B cell (primary cell): ENCODE measurements around the gene PLCL1. TPM values are rescaled to one million over a fixed set of nuclear protein-coding genes. Genes with fewer than 3 reads are reported as not detected.
"Not testable (repeated sequence)": the region's sequence is repeated elsewhere in the genome, so short reads cannot be mapped to it uniquely, and the experiment has no call there.

Source experiments
- ATAC-seq: fragments of 200-7000 bp; cut with Tn5 transposase; one replicate; pipeline ENCODE4 v1.10.0; 2021; ENCODE audit warnings: low read depth, mild to moderate bottlenecking, moderate number of reproducible peaks, moderate library complexity
- CTCF ChIA-PET: fragments of 350-600 bp; sonication (Branson Sonifier 250); formaldehyde crosslinking; loops from one replicate; lab custom pipeline; 2021; ENCODE audit warnings: antibody characterized with exemption, inconsistent platforms; lab: Charles Lee
- POLR2A ChIA-PET: fragments of 350-600 bp; sonication (Branson Sonifier 250); formaldehyde crosslinking; loops from one replicate; lab custom pipeline; 2021; ENCODE audit warnings: antibody characterized with exemption; lab: Charles Lee
- DNase-seq: peaks from one replicate; pipeline ENCODE4 v3.0.0; 2013
- H2AFZ ChIP-seq: 2 replicates; pipeline ENCODE4 v1.6.1; 2012; ENCODE audit warnings: mild to moderate bottlenecking, low read depth, low read length; ENCODE audit not compliant: insufficient read depth, poor library complexity, severe bottlenecking
- H3K27ac ChIP-seq, 2 donors: 1 replicate in 1 of 2; 2 replicates in 1 of 2; pipeline ENCODE4 v1.5.1; 2012 to 2013; ENCODE audit warnings: low read length in 2 of 2, mild to moderate bottlenecking in 2 of 2, moderate library complexity in 1 of 2
- H3K27me3 ChIP-seq, 4 experiments: fragments of 200-600 bp in 1 of 4; sonication (generic) in 1 of 4; replicated peaks in 1 of 4; 1 replicate in 2 of 4; 2 replicates in 2 of 4; pipeline versions ENCODE4 v1.6.1 to v1.7.0; 2013 to 2016; ENCODE audit warnings: low read length in 3 of 4, mild to moderate bottlenecking in 2 of 4, mixed read lengths in 1 of 4, moderate library complexity in 1 of 4; ENCODE audit not compliant: insufficient read depth in 4 of 4, control insufficient read depth in 3 of 4; ENCODE audit errors: control extremely low read depth in 1 of 4
- H3K36me3 ChIP-seq, 2 experiments: replicated peaks in 1 of 2; 1 replicate in 1 of 2; 2 replicates in 1 of 2; pipeline versions ENCODE4 v1.6.1 to v1.7.1; 2013; ENCODE audit warnings: low read length in 1 of 2; ENCODE audit not compliant: insufficient read depth in 2 of 2, control insufficient read depth in 1 of 2; ENCODE audit errors: control extremely low read depth in 1 of 2, extremely low read depth in 1 of 2
- H3K4me1 ChIP-seq, 2 donors: fragments of 200-600 bp in 1 of 2; sonication (generic) in 1 of 2; 1 replicate in 1 of 2; 2 replicates in 1 of 2; pipeline versions ENCODE4 v1.5.1 to v1.6.1; 2013 to 2017; ENCODE audit warnings: low read length in 2 of 2; ENCODE audit not compliant: control insufficient read depth in 2 of 2, insufficient read depth in 2 of 2
- H3K4me2 ChIP-seq: replicated peaks from 2 replicates; pipeline ENCODE3; 2012; ENCODE audit warnings: mild to moderate bottlenecking, low read depth, low read length; ENCODE audit not compliant: poor library complexity, severe bottlenecking
- H3K4me3 ChIP-seq, 5 experiments: fragments of 200-600 bp in 1 of 5; sonication (generic) in 1 of 5; 1 replicate in 3 of 5; 2 replicates in 2 of 5; pipeline versions ENCODE4 v1.5.1 to v1.7.0; 2011 to 2016; ENCODE audit warnings: low read length in 4 of 5, mild to moderate bottlenecking in 4 of 5, low read depth in 2 of 5, control low read depth in 1 of 5, moderate library complexity in 1 of 5; ENCODE audit not compliant: insufficient read depth in 1 of 5; ENCODE audit errors: control extremely low read depth in 1 of 5, extremely low read depth in 1 of 5
- H3K79me2 ChIP-seq: fragments of 200-600 bp; sonication (generic); one replicate; pipeline ENCODE4 v1.6.0; 2016; ENCODE audit warnings: low read length; ENCODE audit not compliant: control insufficient read depth, insufficient read depth
- H3K9ac ChIP-seq: fragments of 200-600 bp; sonication (generic); 2 replicates; pipeline ENCODE4 v1.6.1; 2017; ENCODE audit warnings: mild to moderate bottlenecking, low read length, moderate library complexity
- H3K9me3 ChIP-seq, 3 donors: one replicate each; pipeline versions ENCODE4 v1.6.1 to v1.7.1; 2013; ENCODE audit warnings: low read length in 2 of 3; ENCODE audit not compliant: control insufficient read depth in 2 of 3, insufficient read depth in 1 of 3; ENCODE audit errors: control extremely low read depth in 1 of 3
- H4K20me1 ChIP-seq: 2 replicates; pipeline ENCODE4 v1.6.0; 2012; ENCODE audit warnings: mild to moderate bottlenecking, low read length; ENCODE audit not compliant: insufficient read depth, control insufficient read depth, poor library complexity, severe bottlenecking
- H3K27ac Mint-ChIP-seq: one replicate; pipeline ENCODE4 v1.8.0; 2021; ENCODE audit warnings: mixed read lengths
- H3K27me3 Mint-ChIP-seq: one replicate; pipeline ENCODE4 v1.8.0; 2021; ENCODE audit warnings: mixed read lengths
- H3K4me1 Mint-ChIP-seq: one replicate; pipeline ENCODE4 v1.8.0; 2021; ENCODE audit warnings: mixed read lengths
- H3K4me3 Mint-ChIP-seq: one replicate; pipeline ENCODE4 v1.8.0; 2021; ENCODE audit warnings: mixed read lengths
- H3K9me3 Mint-ChIP-seq: one replicate; pipeline ENCODE4 v1.8.0; 2022; ENCODE audit warnings: mixed read lengths; ENCODE audit not compliant: insufficient read depth
- CTCF ChIP-seq: fragments of 200-600 bp; IDR thresholded peaks from one replicate; pipeline ENCODE4 v1.8.0; 2022; ENCODE audit warnings: antibody characterized with exemption, mild to moderate bottlenecking
- EZH2 ChIP-seq: IDR thresholded peaks from 2 replicates; pipeline ENCODE4 v1.6.1; 2012; ENCODE audit warnings: borderline replicate concordance, low read depth, mild to moderate bottlenecking, moderate library complexity, low read length; ENCODE audit not compliant: insufficient read depth, poor library complexity, severe bottlenecking
- WGBS: methylation state at CpG from one replicate; pipeline ENCODE4 v1.1.5; 2013; ENCODE audit warnings: missing lambda C conversion rate; ENCODE audit not compliant: insufficient coverage; 5-methylcytosine and 5-hydroxymethylcytosine counted together
- intact Hi-C: fragments of 100-400 bp; cut with micrococcal nuclease; formaldehyde crosslinking; loops from one replicate; pipeline ENCODE4 v1.10.0; 2022
- polyA plus RNA-seq: library from polyadenylated mRNA; depleted of rRNA; stranded (reverse); fragments of >200 nt; gene quantifications from 2 replicates; pipeline ENCODE4 v1.2.3, GENCODE V29; 2012
- total RNA-seq, 2 donors: library from RNA; stranded (reverse); fragments of 120-200 nt in 1 of 2; gene quantifications; 1 replicate in 1 of 2; 2 replicates in 1 of 2; pipeline versions ENCODE4 v1.2.3 to v1.2.4, GENCODE V29; 2013 to 2022

The PLCL1 gene
- total and polyA plus RNA-seq, 2 donors (not counting 1 experiment from before 2014, with no cell fraction given), result 0.07 to 0.25 TPM

DNA sequence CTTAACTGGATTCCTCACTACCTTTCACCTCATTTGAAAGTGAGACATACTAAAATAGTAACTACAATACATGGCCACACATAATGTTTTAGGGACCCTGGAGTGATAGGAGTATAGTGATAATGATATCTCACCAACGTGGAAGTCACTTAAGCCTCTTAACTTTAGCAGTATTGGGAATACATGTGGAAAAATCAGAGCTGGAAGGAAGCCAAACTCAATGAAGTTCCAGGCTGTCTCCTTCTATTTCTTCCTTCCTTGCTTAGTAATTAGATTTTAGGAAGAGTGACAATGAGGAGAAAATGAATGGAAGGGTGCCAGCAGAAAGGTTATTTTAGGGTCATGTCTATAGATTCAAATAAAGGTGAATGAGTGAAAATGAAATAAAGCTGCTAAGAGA lies 387.3 kb downstream of the PLCL1 start:
- Histone ChIP-seq H4K20me1 (no peaks in the 10 kb centered on the region), H3K27ac (no peak overlapping the region), H3K27me3 (no peaks in the 10 kb centered on the region), H3K4me3 (no peak overlapping the region), H3K4me1 (no peaks in the 10 kb centered on the region), H3K36me3 (no peaks in the 10 kb centered on the region), H3K4me2 (no peak overlapping the region), H3K9me3 (peaks cover 0 to 3% (median 0%) of the 10 kb centered on the region in 3 donors), H3K9ac (no peak overlapping the region), H2AFZ (no peak overlapping the region), H3K79me2 (no peaks in the 10 kb centered on the region)
- CTCF ChIA-PET, result no interaction called here
- Mint-ChIP-seq H3K9me3 (no peaks in the 10 kb centered on the region), H3K4me3 (no peak overlapping the region), H3K4me1 (no peaks in the 10 kb centered on the region), H3K27me3 (no peaks in the 10 kb centered on the region), H3K27ac (no peak overlapping the region)
- POLR2A ChIA-PET, result no interaction called here
- WGBS, result no CpG with 5 or more reads among the region's 1 CpG
- ATAC-seq (no peak), DNase-seq (no peak)
- TF ChIP-seq EZH2 (no peak), CTCF (no peak)
- intact Hi-C loops, result no loop called here

- H3K4me2 ChIP-seq, H3K27me3 Mint-ChIP-seq, H3K79me2 ChIP-seq, H3K9me3 Mint-ChIP-seq, CTCF ChIA-PET, H3K27ac Mint-ChIP-seq, H3K4me1 ChIP-seq, H3K36me3 ChIP-seq, POLR2A ChIA-PET, H2AFZ ChIP-seq, H4K20me1 ChIP-seq, H3K27me3 ChIP-seq, H3K27ac ChIP-seq, H3K4me1 Mint-ChIP-seq, ATAC-seq, H3K4me3 Mint-ChIP-seq, intact Hi-C loops, H3K9ac ChIP-seq, DNase-seq, H3K9me3 ChIP-seq, H3K4me3 ChIP-seq: not testable (repeated sequence)
- WGBS, result 80% methylated on average over 1 of the region's 7 CpGs
Observed at GRCh38 chr2:198196556-198196955, 392.2 kb downstream of the PLCL1 start.

Other genes starting within 250 kb of the PLCL1 start
- gene RFTN2, start 129.0 kb upstream of the PLCL1 start, total RNA-seq, result not detected in 2 replicates
- not detected in 2 replicates for gene RFTN2, start 129.0 kb upstream of the PLCL1 start, polyA plus RNA-seq
- gene MARS2, start 99.2 kb upstream of the PLCL1 start, total RNA-seq, result 10.5 and 12.0 TPM in 2 replicates
- 3.1 and 5.1 TPM in 2 replicates for gene MARS2, start 99.2 kb upstream of the PLCL1 start, polyA plus RNA-seq
- not detected in 2 replicates for gene BOLL, start 19.3 kb upstream of the PLCL1 start, total RNA-seq
- not detected in 2 replicates for gene BOLL, start 19.3 kb upstream of the PLCL1 start, polyA plus RNA-seq